ENCODE data around the gene NOLC1.

The NOLC1 gene

GRCh38 chr10:102150970-102151773, 1.0 kb upstream of the NOLC1 start:
- TF ChIP-seq, protein P1, sequence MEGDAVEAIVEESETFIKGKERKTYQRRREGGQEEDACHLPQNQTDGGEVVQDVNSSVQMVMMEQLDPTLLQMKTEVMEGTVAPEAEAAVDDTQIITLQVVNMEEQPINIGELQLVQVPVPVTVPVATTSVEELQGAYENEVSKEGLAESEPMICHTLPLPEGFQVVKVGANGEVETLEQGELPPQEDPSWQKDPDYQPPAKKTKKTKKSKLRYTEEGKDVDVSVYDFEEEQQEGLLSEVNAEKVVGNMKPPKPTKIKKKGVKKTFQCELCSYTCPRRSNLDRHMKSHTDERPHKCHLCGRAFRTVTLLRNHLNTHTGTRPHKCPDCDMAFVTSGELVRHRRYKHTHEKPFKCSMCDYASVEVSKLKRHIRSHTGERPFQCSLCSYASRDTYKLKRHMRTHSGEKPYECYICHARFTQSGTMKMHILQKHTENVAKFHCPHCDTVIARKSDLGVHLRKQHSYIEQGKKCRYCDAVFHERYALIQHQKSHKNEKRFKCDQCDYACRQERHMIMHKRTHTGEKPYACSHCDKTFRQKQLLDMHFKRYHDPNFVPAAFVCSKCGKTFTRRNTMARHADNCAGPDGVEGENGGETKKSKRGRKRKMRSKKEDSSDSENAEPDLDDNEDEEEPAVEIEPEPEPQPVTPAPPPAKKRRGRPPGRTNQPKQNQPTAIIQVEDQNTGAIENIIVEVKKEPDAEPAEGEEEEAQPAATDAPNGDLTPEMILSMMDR (IDR thresholded peaks at IDR 0.05): no peak
- H3K4me1 ChIP-seq: peaks cover 6% of the 10 kb centered on the region
- H3K27me3 ChIP-seq (ENCODE audit: control insufficient read depth, insufficient read depth, low read length): no peaks in the 10 kb centered on the region
- no peaks in the 10 kb centered on the region for H3K36me3 ChIP-seq (ENCODE audit: control insufficient read depth, insufficient read depth, low read length)
- peak overlapping the region; percentile 87 for H3K4me3 ChIP-seq (ENCODE audit: low read depth, low read length)
- H3K4me2 ChIP-seq (ENCODE audit: low read length): peak overlapping the region; percentile 75
- no peak overlapping the region for H3K9ac ChIP-seq
- peak overlapping the region; percentile 86 for H3K27ac ChIP-seq
- peak overlapping the region; percentile 76 for H2AFZ ChIP-seq
- H3K79me2 ChIP-seq: peaks cover 24% of the 10 kb centered on the region
- H3K9me3 ChIP-seq (ENCODE audit: control insufficient read depth, low read length): no peaks in the 10 kb centered on the region

DNA sequence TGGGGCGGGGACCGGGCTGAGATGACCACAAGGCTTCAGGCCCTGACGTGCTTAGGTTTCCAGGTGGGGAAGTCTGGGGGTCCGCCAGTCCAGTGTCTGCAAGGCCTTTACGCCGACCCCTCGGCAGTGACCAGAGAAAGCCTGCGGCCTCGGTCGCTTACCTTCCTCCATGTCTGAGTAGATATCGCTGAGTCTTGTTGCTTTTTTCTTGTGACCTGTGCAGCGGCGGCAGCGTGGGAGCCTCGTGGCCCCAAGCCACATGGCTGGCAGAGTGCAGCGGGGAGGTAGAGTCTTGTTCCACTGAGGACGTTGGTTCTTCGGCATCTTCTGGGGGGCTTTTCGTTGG, 329 bp downstream of the NOLC1 start:
- Histone ChIP-seq H3K9ac (peak overlapping the region; percentile 3), H3K79me2 (peaks cover 35% of the 10 kb centered on the region), H3K4me2 (ENCODE audit: low read length) (peak overlapping the region; percentile 75), H3K27ac (peak overlapping the region; percentile 86), H2AFZ (peak overlapping the region; percentile 76), H3K4me1 (peaks cover 6% of the 10 kb centered on the region), H3K36me3 (ENCODE audit: control insufficient read depth, insufficient read depth, low read length) (no peaks in the 10 kb centered on the region), H3K9me3 (ENCODE audit: control insufficient read depth, low read length) (no peaks in the 10 kb centered on the region), H3K27me3 (ENCODE audit: control insufficient read depth, insufficient read depth, low read length) (no peaks in the 10 kb centered on the region), H3K4me3 (ENCODE audit: low read depth, low read length) (peak overlapping the region; percentile 87)
- TF ChIP-seq, protein P1 (IDR thresholded peaks at IDR 0.05): no peak

GRCh38 chr10:102153093-102153620, 968 bp downstream of the NOLC1 start:
- Histone ChIP-seq H3K4me2 (ENCODE audit: low read length) (peak overlapping the region; percentile 75), H2AFZ (no peak overlapping the region), H3K27me3 (ENCODE audit: control insufficient read depth, insufficient read depth, low read length) (no peaks in the 10 kb centered on the region), H3K79me2 (peaks cover 39% of the 10 kb centered on the region), H3K36me3 (ENCODE audit: control insufficient read depth, insufficient read depth, low read length) (no peaks in the 10 kb centered on the region), H3K27ac (peak overlapping the region; percentile 86), H3K9me3 (ENCODE audit: control insufficient read depth, low read length) (no peaks in the 10 kb centered on the region), H3K4me3 (ENCODE audit: low read depth, low read length) (peak overlapping the region; percentile 87), H3K4me1 (peaks cover 6% of the 10 kb centered on the region), H3K9ac (no peak overlapping the region)
- TF ChIP-seq, protein P1 (IDR thresholded peaks at IDR 0.05): no peak

- no peak overlapping the region for H3K4me3 ChIP-seq (ENCODE audit: low read depth, low read length)
- no peaks in the 10 kb centered on the region for H3K36me3 ChIP-seq (ENCODE audit: control insufficient read depth, insufficient read depth, low read length)
- H3K9ac ChIP-seq: no peak overlapping the region
- H3K27me3 ChIP-seq (ENCODE audit: control insufficient read depth, insufficient read depth, low read length): no peaks in the 10 kb centered on the region
- H3K9me3 ChIP-seq (ENCODE audit: control insufficient read depth, low read length): no peaks in the 10 kb centered on the region
- H2AFZ ChIP-seq: no peak overlapping the region
- TF ChIP-seq, protein P1 (IDR thresholded peaks at IDR 0.05): no peak
- H3K4me2 ChIP-seq (ENCODE audit: low read length): no peak overlapping the region
- peaks cover 39% of the 10 kb centered on the region for H3K79me2 ChIP-seq
- H3K4me1 ChIP-seq: peaks cover 6% of the 10 kb centered on the region
- no peak overlapping the region for H3K27ac ChIP-seq
These were observed 2.4 kb downstream of the NOLC1 start for GRCh38 chr10:102154466-102155116.
